Upper lobe of left lung (tissue), 6 donors: ENCODE data around the gene AGPAT4. TPM values are rescaled to one million over a fixed set of nuclear protein-coding genes. Genes with fewer than 3 reads are reported as not detected.

Source experiments
- ATAC-seq, 2 donors: fragments of 200-7000 bp; cut with Tn5 transposase; one replicate each; pipeline ENCODE4 v1.9.1; 2022; ENCODE audit warnings: mild to moderate bottlenecking in 2 of 2, moderate library complexity in 2 of 2; ENCODE audit not compliant: low FRiP score in 2 of 2
- DNase-seq, 2 donors: peaks; one replicate each; pipeline ENCODE4 v3.0.0-alpha.2; 2019 to 2020
- H3K27ac ChIP-seq, 4 donors: fragments of 200-600 bp; sonication (generic); one replicate each; pipeline ENCODE4 v1.5.1; 2016 to 2019
- H3K27me3 ChIP-seq, 4 donors: fragments of 200-600 bp; sonication (generic); one replicate each; pipeline ENCODE4 v1.5.1; 2017 to 2019
- H3K36me3 ChIP-seq, 4 donors: fragments of 200-600 bp; sonication (generic); one replicate each; pipeline ENCODE4 v1.5.1; 2016 to 2019
- H3K4me1 ChIP-seq, 4 donors: fragments of 200-600 bp; sonication (generic); one replicate each; pipeline ENCODE4 v1.5.1; 2018 to 2019
- H3K4me3 ChIP-seq, 4 donors: fragments of 200-600 bp; sonication (generic); one replicate each; pipeline ENCODE4 v1.5.1; 2017 to 2019; ENCODE audit warnings: mild to moderate bottlenecking in 2 of 4, moderate library complexity in 1 of 4
- H3K9me3 ChIP-seq, 4 donors: fragments of 200-600 bp; sonication (generic); one replicate each; pipeline ENCODE4 v1.5.1; 2018 to 2019
- CTCF ChIP-seq, 6 experiments: fragments of 450-650 bp in 4 of 6; fragments of 200-600 bp in 2 of 6; sonication (generic) in 2 of 6; IDR thresholded peaks; one replicate each; pipeline ENCODE4 v1.5.1; 2016 to 2019; ENCODE audit warnings: antibody characterized with exemption in 6 of 6
- EP300 ChIP-seq, 4 donors: sonication (generic); formaldehyde crosslinking; IDR thresholded peaks; one replicate each; pipeline ENCODE4 v1.5.1; 2017; ENCODE audit warnings: antibody characterized with exemption in 4 of 4, control low read depth in 2 of 4
- POLR2A ChIP-seq, 4 donors: fragments of 450-650 bp; IDR thresholded peaks; one replicate each; pipeline ENCODE4 v1.5.1; 2016 to 2017; ENCODE audit warnings: antibody characterized with exemption in 4 of 4, mild to moderate bottlenecking in 2 of 4
- POLR2AphosphoS5 ChIP-seq, 2 donors: sonication (generic); formaldehyde crosslinking; IDR thresholded peaks; one replicate each; pipeline ENCODE4 v1.5.1; 2017; ENCODE audit warnings: antibody characterized with exemption in 2 of 2
- WGBS, 2 donors: methylation state at CpG; one replicate each; pipeline ENCODE4 v1.1.5; 2017 to 2018; 5-methylcytosine and 5-hydroxymethylcytosine counted together
- total RNA-seq, 6 donors: library from RNA; depleted of rRNA in 4 of 6; stranded (reverse); fragments of >200 nt in 4 of 6; gene quantifications; one replicate each; pipeline versions ENCODE4 v1.1.0 to v1.2.1, GENCODE V29; 2016 to 2021
- donor health status: DM: no; HTN: no; CAD: no; lungs with moderate emphysema.
- donor health status: DM: no; HTN: yes; CAD: no; lungs with severe emphysema.

Gene AGPAT4
- total RNA-seq, 6 donors from 2014 or later, result 7.0 to 26.3 (median 14.4) TPM

GRCh38 chr6:161254126-161254463, 19.8 kb downstream of the AGPAT4 start:
- Histone ChIP-seq H3K27me3 (no peaks in the 10 kb centered on the region), H3K36me3 (no peaks in the 10 kb centered on the region), H3K4me1 (peaks cover 0 to 4% (median 0%) of the 10 kb centered on the region in 4 donors), H3K9me3 (no peaks in the 10 kb centered on the region), H3K27ac (no peak overlapping the region), H3K4me3 (no peak overlapping the region)
- ATAC-seq, result no peak
- no peak for DNase-seq
- no peak for TF ChIP-seq POLR2AphosphoS5 (IDR thresholded peaks at IDR 0.05)
- TF ChIP-seq EP300 (IDR thresholded peaks at IDR 0.05), result no peak
- no peak for TF ChIP-seq POLR2A (IDR thresholded peaks at IDR 0.05)
- no peak for TF ChIP-seq CTCF (IDR thresholded peaks at IDR 0.05)

GRCh38 chr6:161251345-161251744, 22.5 kb downstream of the AGPAT4 start:
- DNase-seq, result no peak
- TF ChIP-seq POLR2A (IDR thresholded peaks at IDR 0.05) (no peak), POLR2AphosphoS5 (IDR thresholded peaks at IDR 0.05) (no peak), CTCF (IDR thresholded peaks at IDR 0.05) (no peak), EP300 (IDR thresholded peaks at IDR 0.05) (no peak)
- WGBS, 2 donors, result 81 to 92% methylated on average over 8 of the region's 8 CpGs
- Histone ChIP-seq H3K4me3 (no peak overlapping the region), H3K27me3 (no peaks in the 10 kb centered on the region), H3K27ac (no peak overlapping the region), H3K4me1 (no peaks in the 10 kb centered on the region), H3K9me3 (no peaks in the 10 kb centered on the region), H3K36me3 (no peaks in the 10 kb centered on the region)
- no peak for ATAC-seq

- no peak for DNase-seq
- TF ChIP-seq POLR2A (IDR thresholded peaks at IDR 0.05) (no peak), EP300 (IDR thresholded peaks at IDR 0.05) (no peak), POLR2AphosphoS5 (IDR thresholded peaks at IDR 0.05) (no peak), CTCF (IDR thresholded peaks at IDR 0.05) (no peak)
- no peaks in the 10 kb centered on the region for H3K27me3 ChIP-seq
- no peak for ATAC-seq
- H3K36me3 ChIP-seq, result no peaks in the 10 kb centered on the region
- 93% methylated on average over 1 of the region's 1 CpG for WGBS, 2 donors
- no peak overlapping the region for H3K4me3 ChIP-seq
- no peaks in the 10 kb centered on the region for H3K9me3 ChIP-seq
- no peak overlapping the region for H3K27ac ChIP-seq
- no peaks in the 10 kb centered on the region for H3K4me1 ChIP-seq
Observed at GRCh38 chr6:161249327-161249726, 24.5 kb downstream of the AGPAT4 start.

- TF ChIP-seq CTCF (IDR thresholded peaks at IDR 0.05) (no peak), EP300 (IDR thresholded peaks at IDR 0.05) (no peak), POLR2A (IDR thresholded peaks at IDR 0.05) (no peak), POLR2AphosphoS5 (IDR thresholded peaks at IDR 0.05) (no peak)
- Histone ChIP-seq H3K27me3 (no peaks in the 10 kb centered on the region), H3K36me3 (no peaks in the 10 kb centered on the region), H3K27ac (no peak overlapping the region), H3K9me3 (no peaks in the 10 kb centered on the region), H3K4me3 (no peak overlapping the region), H3K4me1 (peaks cover 0 to 10% (median 0%) of the 10 kb centered on the region in 4 donors)
- 93 to 98% methylated on average over 2 of the region's 2 CpGs for WGBS, 2 donors
- DNase-seq (no peak), ATAC-seq (no peak)
Observed at GRCh38 chr6:161246725-161247124, 27.1 kb downstream of the AGPAT4 start.

- no peak overlapping the region for H3K27ac ChIP-seq
- no peak for ATAC-seq
- H3K36me3 ChIP-seq, result no peaks in the 10 kb centered on the region
- no peak for TF ChIP-seq EP300 (IDR thresholded peaks at IDR 0.05)
- 89% methylated on average over 6 of the region's 6 CpGs for WGBS, 2 donors
- no peak for DNase-seq
- peaks cover 0 to 13% (median 0%) of the 10 kb centered on the region in 4 donors for H3K4me1 ChIP-seq
- no peaks in the 10 kb centered on the region for H3K9me3 ChIP-seq
- no peak overlapping the region for H3K4me3 ChIP-seq
- no peaks in the 10 kb centered on the region for H3K27me3 ChIP-seq
Observed at GRCh38 chr6:161245363-161245762, 28.5 kb downstream of the AGPAT4 start.
